SH-SY5Y (cell line): ENCODE data around the gene STX10.

Experiments
- GATA2 ChIP-seq: IDR thresholded peaks from 2 replicates; pipeline ENCODE4 v1.6.1; 2011; ENCODE audit warnings: mild to moderate bottlenecking, low read depth, low read length
- GATA3 ChIP-seq: IDR thresholded peaks from 2 replicates; pipeline ENCODE4 v1.6.1; 2011; ENCODE audit warnings: low read depth, mild to moderate bottlenecking, low read length, moderate library complexity

STX10 gene

GRCh38 chr19:13095393-13095784 lies 54.8 kb downstream of the STX10 start:
- TF ChIP-seq GATA2, result no peak
- no peak for TF ChIP-seq GATA3

- no peak for TF ChIP-seq GATA3
- TF ChIP-seq GATA2, result no peak
Measured at GRCh38 chr19:13094771-13095392, 55.3 kb downstream of the STX10 start.

GRCh38 chr19:13094106-13094504 lies 56.1 kb downstream of the STX10 start:
- no peak for TF ChIP-seq GATA3
- no peak for TF ChIP-seq GATA2
